Embryonic facial prominence (tissue), 1 donor: ENCODE data around the gene FTSJ3.
A peak's percentile ranks its signal among the peaks of the same experiment; 100 is the strongest.
"Not testable (repeated sequence)": the region's sequence is repeated elsewhere in the genome, so short reads cannot be mapped to it uniquely, and the experiment has no call there.

Experiments
- DNase-seq: peaks from one replicate; pipeline ENCODE4 v3.0.0-alpha.2; 2016; ENCODE audit errors: extremely low spot score

The FTSJ3 gene

GRCh38 chr17:63827002-63827800 is at the start of gene FTSJ3, which contains the start of gene PSMC5:
Gene FTSJ3, minus strand, starts transcription at chr17:63827663. Its CDS starts 761 bp downstream, at chr17:63826902.
Gene PSMC5, plus strand, starts transcription at chr17:63827431. Its CDS starts 60 bp downstream, at chr17:63827491.
- DNase-seq = peak; percentile 93

GRCh38 chr17:63874693-63875092 is 47.2 kb upstream of the FTSJ3 start:
- not testable (repeated sequence) for DNase-seq

DNA sequence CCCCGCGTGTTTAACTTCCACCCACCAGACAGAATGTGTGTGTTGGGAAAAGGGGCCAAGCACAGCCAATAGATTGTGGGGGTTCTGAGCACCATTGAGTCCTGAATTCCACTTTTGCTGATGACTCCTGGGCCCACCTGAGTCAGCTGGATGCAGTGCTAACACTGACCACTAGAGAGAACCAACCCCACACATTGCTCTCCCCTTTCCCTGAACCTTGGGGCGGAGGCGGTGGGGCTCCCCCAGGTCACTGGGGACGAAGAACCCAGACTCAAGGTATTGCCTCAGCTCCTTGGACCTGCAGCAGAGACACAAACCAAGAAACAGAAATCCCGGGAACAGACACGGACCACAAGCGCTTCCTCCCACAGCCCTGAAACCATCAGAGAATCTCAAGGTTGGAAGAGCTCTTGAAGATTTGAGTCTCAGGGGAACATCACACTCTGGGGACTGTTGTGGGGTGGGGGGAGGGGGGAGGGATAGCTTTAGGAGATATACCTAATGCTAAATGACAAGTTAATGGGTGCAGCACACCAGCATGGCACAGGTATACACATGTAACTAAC is 46.7 kb upstream of the FTSJ3 start:
- DNase-seq = not testable (repeated sequence)

GRCh38 chr17:63873577-63873976 is 46.1 kb upstream of the FTSJ3 start, which contains the start of gene CSH2:
Gene CSH2, minus strand, starts transcription at chr17:63873677. Its CDS starts 63 bp downstream, at chr17:63873614.
- DNase-seq = not testable (repeated sequence)

DNA sequence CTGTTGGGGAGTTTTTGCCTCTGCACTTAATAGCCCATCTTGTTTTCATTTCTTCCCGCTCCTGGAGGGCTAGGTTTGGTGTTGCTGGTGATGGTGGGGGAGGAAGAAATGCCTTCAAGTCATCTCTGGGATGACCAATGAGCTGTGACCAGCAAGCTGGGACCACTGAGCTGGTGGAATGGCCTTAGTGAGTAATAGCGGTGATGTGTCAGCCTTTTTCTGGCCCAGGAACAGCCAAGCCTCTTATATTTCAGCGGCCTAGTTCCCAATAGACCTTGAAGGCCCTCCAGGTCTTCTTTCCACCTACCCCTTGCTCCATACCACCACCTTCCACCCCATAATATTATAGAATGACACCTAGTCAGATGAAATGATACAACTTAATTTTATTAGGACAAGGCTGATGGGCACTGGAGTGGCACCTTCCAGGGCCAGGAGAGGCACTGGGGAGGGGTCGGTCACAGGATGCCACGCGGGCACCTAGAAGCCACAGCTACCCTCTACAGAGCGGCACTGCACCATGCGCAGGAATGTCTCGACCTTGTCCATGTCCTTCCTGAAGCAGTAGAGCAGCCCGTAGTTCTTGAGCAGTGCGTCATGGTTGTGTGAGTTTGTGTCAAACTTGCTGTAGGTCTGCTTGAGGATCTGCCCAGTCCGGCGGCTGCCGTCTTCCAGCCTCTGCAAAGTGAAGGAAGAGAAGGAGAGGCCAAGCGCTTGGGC is 44.3 kb upstream of the FTSJ3 start:
- not testable (repeated sequence) for DNase-seq

DNA sequence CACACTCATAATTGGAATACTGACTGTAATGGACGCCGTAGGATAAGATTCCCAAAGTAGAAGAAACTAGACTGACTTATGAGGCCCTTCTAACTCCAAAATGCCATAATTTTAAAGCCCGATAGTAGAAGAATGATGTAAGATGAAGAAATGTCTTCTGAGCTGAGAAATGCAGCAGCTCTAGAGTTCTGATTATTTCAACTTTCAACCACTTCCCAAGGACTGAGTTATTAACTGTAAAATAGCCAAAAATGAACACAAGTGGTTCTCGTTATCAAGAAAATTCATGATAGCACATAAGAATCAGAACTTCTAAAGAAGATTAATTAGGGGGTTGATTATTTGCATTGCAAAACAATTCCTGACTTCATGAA is 42.8 kb upstream of the FTSJ3 start:
- not testable (repeated sequence) for DNase-seq

GRCh38 chr17:63869491-63870291 is 42.2 kb upstream of the FTSJ3 start:
- not testable (repeated sequence) for DNase-seq

GRCh38 chr17:63866625-63867024 is 39.2 kb upstream of the FTSJ3 start:
- DNase-seq = not testable (repeated sequence)

DNA sequence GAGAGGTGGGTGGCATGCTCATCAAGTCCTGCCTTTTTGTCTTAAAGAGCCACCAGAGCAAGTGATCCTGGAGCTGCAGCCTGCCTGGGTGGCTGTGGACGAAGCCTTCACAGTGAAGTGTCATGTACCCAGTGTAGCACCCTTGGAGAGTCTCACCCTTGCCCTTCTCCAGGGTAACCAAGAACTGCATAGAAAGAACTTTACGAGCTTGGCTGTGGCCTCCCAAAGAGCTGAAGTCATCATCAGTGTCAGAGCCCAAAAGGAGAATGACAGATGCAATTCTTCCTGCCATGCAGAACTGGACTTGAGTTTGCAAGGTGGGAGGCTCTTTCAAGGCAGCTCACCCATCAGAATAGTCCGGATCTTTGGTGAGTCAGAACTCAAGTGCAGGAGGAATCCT is 31.8 kb upstream of the FTSJ3 start:
- no peak for DNase-seq

DNA sequence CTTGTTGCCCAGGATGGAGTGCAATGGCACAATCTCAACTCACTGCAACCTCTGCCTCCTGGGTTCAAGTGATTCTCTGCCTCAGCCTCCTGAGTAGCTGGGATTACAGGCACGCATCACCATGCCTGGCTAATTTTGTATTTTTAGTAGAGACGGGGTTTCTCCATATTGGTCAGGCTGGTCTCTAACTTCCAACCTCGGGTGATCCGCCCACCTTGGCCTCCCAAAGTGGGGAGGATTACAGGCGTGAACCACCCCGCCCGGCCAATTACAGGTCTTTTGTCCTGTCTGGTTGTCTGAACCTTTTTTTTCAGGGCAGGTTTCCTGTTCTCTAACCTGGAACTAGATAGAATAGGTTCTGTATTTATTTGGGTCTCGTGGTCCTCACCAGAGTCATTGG is 29.0 kb upstream of the FTSJ3 start:
- not testable (repeated sequence) for DNase-seq

DNA sequence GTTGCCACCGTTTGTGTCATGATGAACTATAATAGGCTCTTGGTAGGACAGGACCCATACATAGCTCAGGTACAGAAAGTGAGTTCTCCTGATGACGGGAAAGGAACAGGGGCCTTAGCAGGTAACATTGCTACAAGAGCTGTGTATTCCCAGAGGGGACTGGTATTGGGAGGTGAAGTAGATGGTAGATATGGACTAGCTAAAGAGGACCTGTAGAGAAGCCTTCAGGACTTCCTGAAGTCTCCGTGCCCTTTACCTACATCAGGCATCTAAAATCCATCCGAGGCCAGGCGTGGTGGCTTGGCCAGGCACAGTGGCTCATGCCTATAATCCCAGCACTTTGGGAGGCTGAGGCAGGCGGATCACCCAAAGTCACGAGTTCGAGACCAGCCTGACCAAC is 27.7 kb upstream of the FTSJ3 start:
- no peak for DNase-seq

- no peak for DNase-seq
Observed at GRCh38 chr17:63854709-63855108, 27.2 kb upstream of the FTSJ3 start.

- DNase-seq = no peak
Observed at GRCh38 chr17:63853260-63853659, 25.8 kb upstream of the FTSJ3 start.

DNA sequence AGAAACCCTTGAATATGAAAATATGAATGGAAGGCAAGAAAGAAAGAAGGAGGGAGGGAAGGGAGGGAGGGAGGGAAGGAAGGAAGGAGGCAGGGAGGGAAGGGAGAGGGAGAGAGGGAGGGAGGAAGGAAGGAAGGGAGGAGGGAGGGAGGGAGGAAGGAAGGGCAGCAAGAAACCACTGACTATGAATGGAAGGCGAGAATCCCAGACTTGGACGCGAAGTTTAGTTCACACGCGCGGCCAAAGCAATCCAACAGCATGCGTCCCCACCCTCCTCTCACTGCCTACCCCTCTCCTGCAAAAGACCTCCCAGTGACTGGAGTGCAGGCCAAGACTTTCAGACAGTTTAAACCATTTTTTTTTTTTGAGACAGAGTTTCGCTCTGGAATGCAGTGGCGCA is 22.9 kb upstream of the FTSJ3 start:
- DNase-seq = no peak

GRCh38 chr17:63848834-63849689 is 21.6 kb upstream of the FTSJ3 start:
- peak; percentile 83 for DNase-seq

- DNase-seq = no peak
Observed at GRCh38 chr17:63847525-63848249, 20.2 kb upstream of the FTSJ3 start.

DNA sequence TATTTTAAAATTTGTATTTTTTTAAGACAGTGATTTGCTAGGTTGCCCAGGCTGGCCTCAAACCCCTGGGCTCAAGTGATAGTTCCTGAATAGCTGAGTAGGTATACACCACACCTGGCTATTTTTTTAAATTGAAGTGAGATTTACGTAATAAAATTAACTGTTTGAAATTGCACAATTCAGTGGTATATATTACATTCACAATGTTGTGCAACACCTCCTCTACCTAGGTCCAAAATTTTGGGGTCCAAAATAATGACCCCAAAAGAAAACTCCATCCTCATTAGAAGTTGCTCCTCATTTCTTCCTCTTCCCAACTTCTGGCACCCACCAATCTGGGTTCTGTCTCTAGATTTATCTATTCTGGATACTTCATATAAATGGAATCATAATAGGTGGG is 18.0 kb upstream of the FTSJ3 start:
- no peak for DNase-seq

GRCh38 chr17:63843910-63844677 is 16.6 kb upstream of the FTSJ3 start:
- DNase-seq = no peak

GRCh38 chr17:63843387-63843888 is 16.0 kb upstream of the FTSJ3 start:
- not testable (repeated sequence) for DNase-seq
